CD8-positive, alpha-beta memory T cell (primary cell): ENCODE results near the gene GRID1. TPM values are rescaled to one million over a fixed set of nuclear protein-coding genes. Genes with fewer than 3 reads are reported as not detected.

Experiments used
- CTCF ChIA-PET: fragments of 350-600 bp; sonication (Branson Sonifier 250); formaldehyde crosslinking; loops from one replicate; lab custom pipeline; 2021; ENCODE audit warnings: antibody characterized with exemption; lab: Charles Lee
- POLR2A ChIA-PET: fragments of 350-600 bp; sonication (Branson Sonifier 250); formaldehyde crosslinking; loops from one replicate; lab custom pipeline; 2021; ENCODE audit warnings: antibody characterized with exemption; lab: Charles Lee
- DNase-seq, 5 donors: peaks; one replicate each; pipeline versions ENCODE4 v3.0.0 to v3.0.0-alpha.2; 2020 to 2022; ENCODE audit warnings: mixed read lengths in 1 of 5
- H3K27ac ChIP-seq: one replicate; pipeline ENCODE4 v1.7.0; 2013; ENCODE audit warnings: low read depth, mild to moderate bottlenecking, low read length, moderate library complexity
- H3K27me3 ChIP-seq: 2 replicates; pipeline ENCODE4 v1.7.0; 2013; ENCODE audit warnings: low read length, mild to moderate bottlenecking; ENCODE audit not compliant: insufficient read depth, poor library complexity, severe bottlenecking
- H3K36me3 ChIP-seq: 2 replicates; pipeline ENCODE4 v1.7.0; 2013; ENCODE audit warnings: mild to moderate bottlenecking, low read length, moderate library complexity; ENCODE audit not compliant: insufficient read depth
- H3K4me1 ChIP-seq: 2 replicates; pipeline ENCODE4 v1.7.0; 2013; ENCODE audit warnings: mild to moderate bottlenecking, low read length, moderate library complexity; ENCODE audit not compliant: insufficient read depth
- H3K4me3 ChIP-seq: 2 replicates; pipeline ENCODE4 v1.7.0; 2013; ENCODE audit warnings: mild to moderate bottlenecking, low read length
- H3K9me3 ChIP-seq: 2 replicates; pipeline ENCODE4 v1.7.0; 2013; ENCODE audit warnings: mild to moderate bottlenecking, low read length
- H3K27ac Mint-ChIP-seq, 8 donors: one replicate each; pipeline ENCODE4 v1.8.0; 2020 to 2021; ENCODE audit warnings: mixed read lengths in 8 of 8, mild to moderate bottlenecking in 6 of 8, inconsistent platforms in 3 of 8, moderate library complexity in 3 of 8
- H3K27me3 Mint-ChIP-seq, 2 donors: one replicate each; pipeline ENCODE4 v1.8.0; 2020 to 2021; ENCODE audit warnings: mixed read lengths in 2 of 2, mild to moderate bottlenecking in 1 of 2, moderate library complexity in 1 of 2
- H3K36me3 Mint-ChIP-seq, 3 donors: one replicate each; pipeline ENCODE4 v1.8.0; 2020 to 2021; ENCODE audit warnings: mixed read lengths in 3 of 3, inconsistent platforms in 1 of 3, mild to moderate bottlenecking in 1 of 3
- H3K4me1 Mint-ChIP-seq, 3 donors: one replicate each; pipeline ENCODE4 v1.8.0; 2020 to 2021; ENCODE audit warnings: mixed read lengths in 3 of 3, inconsistent platforms in 1 of 3, mild to moderate bottlenecking in 1 of 3
- H3K4me3 Mint-ChIP-seq, 7 donors: one replicate each; pipeline ENCODE4 v1.8.0; 2020 to 2021; ENCODE audit warnings: mixed read lengths in 7 of 7, mild to moderate bottlenecking in 6 of 7, moderate library complexity in 4 of 7, inconsistent platforms in 2 of 7
- H3K9me3 Mint-ChIP-seq, 5 donors: one replicate each; pipeline ENCODE4 v1.8.0; 2020 to 2022; ENCODE audit warnings: mixed read lengths in 5 of 5, mild to moderate bottlenecking in 3 of 5, moderate library complexity in 2 of 5, inconsistent platforms in 1 of 5
- polyA plus RNA-seq: library from polyadenylated mRNA; unstranded; fragments of 300-500 nt; fragmentation: Illumina TruSeq; gene quantifications from one replicate; pipeline ENCODE4 v1.2.3, GENCODE V29; 2021
- total RNA-seq, 2 experiments: library from RNA; stranded (reverse); gene quantifications; one replicate each; pipeline ENCODE4 v1.2.3, GENCODE V29; 2021

GRID1 gene
- total and polyA plus RNA-seq, 3 experiments from 2014 or later: not detected

GRCh38 chr10:85920311-85920710 lies 446.3 kb downstream of the GRID1 start:
- POLR2A ChIA-PET: no interaction called here

GRCh38 chr10:85919491-85920021 lies 447.0 kb downstream of the GRID1 start:
- H3K9me3 Mint-ChIP-seq: no peaks in the 10 kb centered on the region
- Histone ChIP-seq H3K27ac (no peak overlapping the region), H3K36me3 (no peaks in the 10 kb centered on the region), H3K9me3 (no peaks in the 10 kb centered on the region), H3K27me3 (no peaks in the 10 kb centered on the region), H3K4me3 (no peak overlapping the region), H3K4me1 (no peaks in the 10 kb centered on the region)
- peaks cover 6 to 12% of the 10 kb centered on the region in 2 donors for H3K27me3 Mint-ChIP-seq
- ChIA-PET POLR2A (no interaction called here), CTCF (no interaction called here)
- H3K4me3 Mint-ChIP-seq: no peak overlapping the region
- no peaks in the 10 kb centered on the region for H3K4me1 Mint-ChIP-seq
- no peak for DNase-seq
- no peaks in the 10 kb centered on the region for H3K36me3 Mint-ChIP-seq
- H3K27ac Mint-ChIP-seq: no peak overlapping the region

More at GRCh38 chr10:85920311-85920710, 446.3 kb downstream of the GRID1 start:
- Histone ChIP-seq H3K27ac (no peak overlapping the region), H3K9me3 (no peaks in the 10 kb centered on the region), H3K36me3 (no peaks in the 10 kb centered on the region), H3K4me3 (no peak overlapping the region), H3K27me3 (no peaks in the 10 kb centered on the region), H3K4me1 (no peaks in the 10 kb centered on the region)
- H3K36me3 Mint-ChIP-seq: no peaks in the 10 kb centered on the region
- CTCF ChIA-PET: no interaction called here
- no peaks in the 10 kb centered on the region for H3K4me1 Mint-ChIP-seq
- H3K4me3 Mint-ChIP-seq: no peak overlapping the region
- DNase-seq: no peak
- peaks cover 6 to 12% of the 10 kb centered on the region in 2 donors for H3K27me3 Mint-ChIP-seq
- no peak overlapping the region for H3K27ac Mint-ChIP-seq
- no peaks in the 10 kb centered on the region for H3K9me3 Mint-ChIP-seq

DNA sequence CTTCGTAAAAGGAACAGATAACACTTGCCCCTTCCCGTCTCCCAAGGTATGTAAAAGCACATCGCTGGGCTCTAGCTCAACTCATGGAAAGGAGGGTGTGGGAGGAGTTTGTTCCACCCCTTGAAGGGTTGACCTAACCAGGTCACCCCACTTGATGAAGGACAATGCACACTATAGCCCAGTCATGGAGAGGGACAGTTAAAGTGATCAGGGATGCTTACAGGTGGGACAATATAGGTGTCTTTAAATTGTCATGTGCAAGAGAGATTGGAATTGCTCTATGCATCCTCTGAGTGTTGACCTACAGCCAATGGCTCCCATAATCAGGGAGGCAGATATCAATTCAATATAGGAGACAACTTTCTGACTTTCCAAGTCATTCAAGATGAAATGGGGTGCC lies 448.2 kb downstream of the GRID1 start:
- H3K36me3 ChIP-seq: no peaks in the 10 kb centered on the region
- Mint-ChIP-seq H3K27ac (no peak overlapping the region), H3K9me3 (no peaks in the 10 kb centered on the region), H3K4me1 (no peaks in the 10 kb centered on the region), H3K27me3 (peaks cover 4 to 12% of the 10 kb centered on the region in 2 donors), H3K4me3 (no peak overlapping the region), H3K36me3 (no peaks in the 10 kb centered on the region)
- no peaks in the 10 kb centered on the region for H3K27me3 ChIP-seq
- no peak for DNase-seq
- H3K9me3 ChIP-seq: no peaks in the 10 kb centered on the region
- ChIA-PET CTCF (no interaction called here), POLR2A (no interaction called here)
- H3K27ac ChIP-seq: no peak overlapping the region
- H3K4me1 ChIP-seq: no peaks in the 10 kb centered on the region
- no peak overlapping the region for H3K4me3 ChIP-seq

DNA sequence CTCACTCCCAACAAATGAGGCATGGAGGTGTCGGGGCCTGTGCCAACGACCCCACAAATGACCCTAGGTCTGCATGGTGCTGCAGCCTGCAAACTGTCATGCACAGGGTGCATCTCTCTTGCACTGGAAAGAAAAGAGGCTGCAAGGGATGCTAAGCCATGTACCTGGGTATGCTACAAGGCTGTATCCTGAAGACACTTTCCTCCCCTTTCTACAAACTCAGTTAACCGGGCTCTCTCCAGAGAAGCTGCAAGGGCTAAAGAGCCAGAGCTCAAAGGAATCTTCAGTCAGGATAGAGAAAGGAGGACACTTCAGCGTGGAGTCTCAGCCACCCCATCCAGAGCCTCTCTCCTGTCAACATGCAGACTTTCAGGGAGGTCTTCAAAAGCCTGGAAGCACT lies 449.0 kb downstream of the GRID1 start:
- Mint-ChIP-seq H3K27ac (no peak overlapping the region), H3K9me3 (no peaks in the 10 kb centered on the region), H3K4me1 (no peaks in the 10 kb centered on the region), H3K27me3 (peaks cover 4 to 12% of the 10 kb centered on the region in 2 donors), H3K4me3 (no peak overlapping the region), H3K36me3 (no peaks in the 10 kb centered on the region)
- H3K9me3 ChIP-seq: no peaks in the 10 kb centered on the region
- H3K27ac ChIP-seq: no peak overlapping the region
- POLR2A ChIA-PET: no interaction called here
- no peak for DNase-seq
- no peaks in the 10 kb centered on the region for H3K27me3 ChIP-seq
- CTCF ChIA-PET: no interaction called here
- H3K36me3 ChIP-seq: no peaks in the 10 kb centered on the region
- H3K4me1 ChIP-seq: no peaks in the 10 kb centered on the region
- no peak overlapping the region for H3K4me3 ChIP-seq

DNA sequence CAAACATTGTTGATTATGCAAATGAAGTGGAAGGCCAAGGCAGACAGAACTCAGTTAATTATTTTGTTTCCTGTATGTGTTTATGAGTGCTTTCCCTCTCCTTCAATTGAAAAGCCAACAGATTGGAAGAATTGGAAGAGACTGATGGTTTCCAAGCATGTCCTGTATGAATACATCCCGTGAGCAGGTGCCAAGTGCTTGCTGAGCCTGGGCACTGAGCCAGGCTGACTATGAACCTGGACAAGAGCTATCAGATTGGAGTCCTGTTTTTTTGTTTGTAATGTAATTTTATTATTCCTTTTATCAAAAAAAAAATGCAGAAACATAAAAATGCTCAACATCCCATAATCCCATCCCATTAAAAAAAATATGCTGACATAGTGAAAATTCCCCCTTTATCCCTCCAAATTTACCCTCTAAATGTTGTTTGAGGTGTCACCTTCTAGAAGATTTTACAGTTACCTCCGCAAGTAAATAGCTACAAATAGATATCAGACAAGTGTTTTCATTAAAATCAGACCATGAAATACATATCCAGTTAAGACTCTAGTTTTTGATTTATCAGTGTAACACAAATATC lies 449.5 kb downstream of the GRID1 start:
- Histone ChIP-seq H3K27ac (no peak overlapping the region), H3K4me1 (no peaks in the 10 kb centered on the region), H3K9me3 (no peaks in the 10 kb centered on the region), H3K36me3 (no peaks in the 10 kb centered on the region), H3K4me3 (no peak overlapping the region), H3K27me3 (no peaks in the 10 kb centered on the region)
- no peak overlapping the region for H3K27ac Mint-ChIP-seq
- POLR2A ChIA-PET: no interaction called here
- no peak for DNase-seq
- H3K9me3 Mint-ChIP-seq: no peaks in the 10 kb centered on the region
- H3K4me3 Mint-ChIP-seq: no peak overlapping the region
- no peaks in the 10 kb centered on the region for H3K4me1 Mint-ChIP-seq
- no peaks in the 10 kb centered on the region for H3K36me3 Mint-ChIP-seq
- CTCF ChIA-PET: no interaction called here
- peaks cover 6 to 12% of the 10 kb centered on the region in 2 donors for H3K27me3 Mint-ChIP-seq

- CTCF ChIA-PET: interaction anchor here (0.8 kb wide), 1 partner anchor 9 kb away, joined by 3 read pairs; no protein-coding TSS in a partner anchor
- no peak overlapping the region for H3K27ac Mint-ChIP-seq
- H3K9me3 ChIP-seq: no peaks in the 10 kb centered on the region
- no peaks in the 10 kb centered on the region for H3K36me3 Mint-ChIP-seq
- peaks cover 6 to 7% of the 10 kb centered on the region in 2 donors for H3K27me3 Mint-ChIP-seq
- H3K4me3 ChIP-seq: no peak overlapping the region
- no peak for DNase-seq
- H3K4me3 Mint-ChIP-seq: no peak overlapping the region
- POLR2A ChIA-PET: no interaction called here
- no peaks in the 10 kb centered on the region for H3K36me3 ChIP-seq
- H3K9me3 Mint-ChIP-seq: peaks cover 0 to under 1% (median 0%) of the 10 kb centered on the region in 5 donors
- H3K4me1 Mint-ChIP-seq: no peaks in the 10 kb centered on the region
- no peaks in the 10 kb centered on the region for H3K27me3 ChIP-seq
- no peak overlapping the region for H3K27ac ChIP-seq
- H3K4me1 ChIP-seq: no peaks in the 10 kb centered on the region
Observed at GRCh38 chr10:85916286-85916685, 450.3 kb downstream of the GRID1 start.

DNA sequence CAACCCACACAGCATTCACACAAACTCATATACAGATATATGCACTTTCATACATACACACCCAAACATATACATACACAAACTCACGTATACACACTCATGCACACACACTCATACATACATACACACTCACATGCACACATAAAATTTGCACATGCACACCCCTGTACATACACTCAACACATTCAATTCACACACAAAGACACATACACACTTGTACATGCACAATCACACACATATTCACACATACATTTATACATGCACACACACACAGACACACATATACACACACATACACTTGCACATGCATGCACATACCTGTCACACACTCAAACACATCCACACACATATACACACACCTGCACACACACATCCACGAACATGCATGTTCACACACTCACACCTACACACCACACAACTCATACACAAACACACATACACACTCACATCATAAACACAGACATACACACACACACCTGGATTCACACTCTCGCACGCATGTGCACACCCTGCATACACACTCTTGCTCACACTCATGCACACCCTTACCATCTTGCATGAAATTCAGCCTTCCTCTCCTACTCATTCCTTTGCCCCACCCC lies 451.2 kb downstream of the GRID1 start:
- peaks cover 0 to 2% (median 0%) of the 10 kb centered on the region in 5 donors for H3K9me3 Mint-ChIP-seq
- H3K27me3 ChIP-seq: no peaks in the 10 kb centered on the region
- POLR2A ChIA-PET: no interaction called here
- no peak overlapping the region for H3K4me3 Mint-ChIP-seq
- H3K4me1 ChIP-seq: no peaks in the 10 kb centered on the region
- H3K27ac ChIP-seq: no peak overlapping the region
- H3K36me3 Mint-ChIP-seq: no peaks in the 10 kb centered on the region
- peaks cover 5 to 6% of the 10 kb centered on the region in 2 donors for H3K27me3 Mint-ChIP-seq
- H3K9me3 ChIP-seq: no peaks in the 10 kb centered on the region
- no peaks in the 10 kb centered on the region for H3K4me1 Mint-ChIP-seq
- no peak for DNase-seq
- H3K4me3 ChIP-seq: no peak overlapping the region
- no peak overlapping the region for H3K27ac Mint-ChIP-seq
- CTCF ChIA-PET: no interaction called here
- no peaks in the 10 kb centered on the region for H3K36me3 ChIP-seq

- Histone ChIP-seq H3K27me3 (no peaks in the 10 kb centered on the region), H3K9me3 (no peaks in the 10 kb centered on the region), H3K36me3 (no peaks in the 10 kb centered on the region), H3K4me1 (no peaks in the 10 kb centered on the region), H3K27ac (no peak overlapping the region), H3K4me3 (no peak overlapping the region)
- DNase-seq: no peak
- H3K4me3 Mint-ChIP-seq: no peak overlapping the region
- no peak overlapping the region for H3K27ac Mint-ChIP-seq
- ChIA-PET POLR2A (no interaction called here), CTCF (no interaction called here)
- peaks cover 0 to 2% (median 0%) of the 10 kb centered on the region in 5 donors for H3K9me3 Mint-ChIP-seq
- H3K36me3 Mint-ChIP-seq: no peaks in the 10 kb centered on the region
- peaks cover 3 to 4% of the 10 kb centered on the region in 2 donors for H3K27me3 Mint-ChIP-seq
- no peaks in the 10 kb centered on the region for H3K4me1 Mint-ChIP-seq
Observed at GRCh38 chr10:85914720-85915119, 451.9 kb downstream of the GRID1 start.
